ENCODE data around the gene SPTLC1. TPM values are rescaled to one million over a fixed set of nuclear protein-coding genes. Genes with fewer than 3 reads are reported as not detected.
"Not testable (repeated sequence)": the region's sequence is repeated elsewhere in the genome, so short reads cannot be mapped to it uniquely, and the experiment has no call there.

SPTLC1 gene
- total RNA-seq, 1 donor from 2014 or later, result 11.6 TPM

GRCh38 chr9:92141144-92142129 lies 26.2 kb upstream of the SPTLC1 start:
- ATAC-seq, result peak; percentile 59
- DNase-seq (ENCODE audit: low spot score), result no peak

- no peak for DNase-seq (ENCODE audit: low spot score)
- ATAC-seq, result no peak
Measured at GRCh38 chr9:92140754-92141143, 25.5 kb upstream of the SPTLC1 start.

GRCh38 chr9:92140074-92140753 lies 25.0 kb upstream of the SPTLC1 start:
- DNase-seq (ENCODE audit: low spot score) (peak; percentile 87), ATAC-seq (peak; percentile 90)

GRCh38 chr9:92138960-92139540 lies 23.8 kb upstream of the SPTLC1 start:
- ATAC-seq, result peak; percentile 40
- DNase-seq (ENCODE audit: low spot score), result not testable (repeated sequence)

- peak; percentile 61 for DNase-seq (ENCODE audit: low spot score)
- ATAC-seq, result peak; percentile 52
Measured at GRCh38 chr9:92138157-92138959, 23.1 kb upstream of the SPTLC1 start.

- DNase-seq (ENCODE audit: low spot score), result no peak
- no peak for ATAC-seq
Measured at GRCh38 chr9:92136184-92136858, 21.1 kb upstream of the SPTLC1 start.

- no peak for ATAC-seq
- no peak for DNase-seq (ENCODE audit: low spot score)
Measured at GRCh38 chr9:92135576-92135975, 20.4 kb upstream of the SPTLC1 start.

- DNase-seq (ENCODE audit: low spot score), result peak; percentile 76
- ATAC-seq, result peak; percentile 91
Measured at GRCh38 chr9:92133949-92134604, 18.9 kb upstream of the SPTLC1 start.

GRCh38 chr9:92132913-92133312 lies 17.7 kb upstream of the SPTLC1 start:
- ATAC-seq; DNase-seq (ENCODE audit: low spot score): not testable (repeated sequence)

GRCh38 chr9:92132501-92132900 lies 17.3 kb upstream of the SPTLC1 start:
- DNase-seq (ENCODE audit: low spot score), result no peak
- no peak for ATAC-seq

GRCh38 chr9:92122800-92123199 lies 7.6 kb upstream of the SPTLC1 start:
- DNase-seq (ENCODE audit: low spot score) (no peak), ATAC-seq (no peak)

- DNase-seq (ENCODE audit: low spot score) (no peak), ATAC-seq (no peak)
Measured at GRCh38 chr9:92122061-92122460, 6.8 kb upstream of the SPTLC1 start.

GRCh38 chr9:92121265-92121664 lies 6.1 kb upstream of the SPTLC1 start:
- DNase-seq (ENCODE audit: low spot score) (no peak), ATAC-seq (no peak)

- ATAC-seq (no peak), DNase-seq (ENCODE audit: low spot score) (no peak)
Measured at GRCh38 chr9:92120138-92120537, 4.9 kb upstream of the SPTLC1 start.

- ATAC-seq, result no peak
- no peak for DNase-seq (ENCODE audit: low spot score)
Measured at GRCh38 chr9:92119586-92119985, 4.4 kb upstream of the SPTLC1 start.

- ATAC-seq (no peak), DNase-seq (ENCODE audit: low spot score) (no peak)
Measured at GRCh38 chr9:92108122-92108521, 7.1 kb downstream of the SPTLC1 start.

- not testable (repeated sequence) for DNase-seq (ENCODE audit: low spot score); ATAC-seq
Measured at GRCh38 chr9:92105446-92106225, 9.6 kb downstream of the SPTLC1 start.

- ATAC-seq; DNase-seq (ENCODE audit: low spot score): not testable (repeated sequence)
Measured at GRCh38 chr9:92103601-92104000, 11.6 kb downstream of the SPTLC1 start.

Measured in left lobe of liver (tissue), 2 donors.